Activated T-helper 1 cell treated with anti-CD3 and anti-CD28 coated beads, Interleukin-2, amount 50 U/mL, for 16 hours (primary cell): ENCODE results near the gene SLC28A1.

Experiments
- DNase-seq, 2 donors: peaks; one replicate each; pipeline ENCODE4 v3.0.0-alpha.2; 2020; ENCODE audit warnings: low read depth in 1 of 2, low spot score in 1 of 2

SLC28A1 gene

DNA sequence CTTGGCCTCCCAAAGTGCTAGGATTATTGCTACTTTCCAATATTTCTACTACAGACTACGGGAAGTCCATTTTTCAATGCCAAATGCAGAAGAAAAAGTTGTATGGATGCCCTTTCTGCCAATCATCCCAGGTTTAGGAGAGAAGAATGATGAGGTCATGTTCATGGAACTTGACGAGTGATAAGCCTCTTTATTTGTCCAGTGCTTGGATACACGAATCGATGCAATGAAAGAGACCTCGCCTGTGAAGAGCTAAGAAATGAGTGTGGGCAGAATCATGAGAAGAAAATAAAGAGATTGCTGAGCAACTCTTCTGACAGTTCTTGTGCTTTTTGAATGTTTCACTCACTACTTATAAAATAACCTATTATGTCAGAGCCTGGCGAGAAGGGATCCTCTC, 996 bp upstream of the SLC28A1 start:
- no peak for DNase-seq

DNA sequence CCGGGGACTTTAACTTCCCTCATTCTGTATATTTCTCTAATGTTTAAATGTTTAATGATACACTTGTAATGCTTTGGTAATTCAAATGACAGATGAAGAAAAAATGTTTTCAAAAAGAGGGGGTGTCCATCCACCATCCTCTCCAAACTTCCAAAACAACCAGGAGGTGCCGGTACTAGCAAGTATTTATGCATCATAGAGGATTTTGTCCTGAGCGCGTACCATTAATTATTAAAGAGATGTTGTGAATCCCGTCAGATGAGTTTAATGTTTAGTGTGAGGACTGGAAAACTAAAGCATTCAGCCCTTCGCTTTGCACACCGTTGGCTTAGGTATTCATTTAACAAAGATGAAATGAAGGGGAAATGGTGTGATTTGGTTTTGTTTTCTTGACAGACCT, 1.3 kb downstream of the SLC28A1 start:
- no peak for DNase-seq

DNA sequence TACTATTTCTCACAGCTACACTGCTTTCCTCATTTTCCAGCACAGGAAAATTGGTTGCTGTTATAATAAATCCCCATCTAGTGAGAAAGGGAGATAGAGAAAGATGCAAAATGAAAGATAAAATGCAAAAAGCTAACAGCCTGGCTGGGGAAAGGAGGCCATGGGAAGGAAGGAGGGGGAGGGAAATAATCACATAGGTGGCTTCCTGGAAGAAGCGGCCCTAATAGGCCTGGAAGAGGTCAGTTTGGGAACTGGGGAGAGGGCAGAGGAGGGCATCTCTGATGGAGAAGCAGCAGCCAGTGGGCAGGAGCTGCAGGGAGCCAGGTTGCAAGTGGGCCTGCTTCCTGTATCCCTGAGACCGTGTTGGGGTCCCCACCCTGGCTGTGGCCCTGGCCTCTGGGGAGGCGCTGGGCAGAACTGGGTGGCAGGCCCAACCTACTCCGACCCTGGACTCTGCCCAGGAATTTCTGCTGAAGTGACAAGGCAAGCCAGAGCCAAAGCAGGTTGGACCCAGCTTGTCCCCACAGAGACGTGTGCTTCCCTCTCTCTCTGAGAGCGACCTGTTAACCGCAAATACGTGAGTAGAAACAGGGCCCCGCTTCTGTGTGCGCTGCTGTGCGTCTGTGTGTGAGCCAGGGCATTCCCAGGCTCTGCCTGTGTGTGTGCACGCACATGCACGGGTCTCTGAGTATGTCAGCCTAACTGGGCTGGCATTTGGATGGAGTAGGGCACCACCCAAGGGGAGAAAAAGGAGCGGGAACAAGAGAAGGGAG, 1.9 kb downstream of the SLC28A1 start:
- DNase-seq, result no peak

DNA sequence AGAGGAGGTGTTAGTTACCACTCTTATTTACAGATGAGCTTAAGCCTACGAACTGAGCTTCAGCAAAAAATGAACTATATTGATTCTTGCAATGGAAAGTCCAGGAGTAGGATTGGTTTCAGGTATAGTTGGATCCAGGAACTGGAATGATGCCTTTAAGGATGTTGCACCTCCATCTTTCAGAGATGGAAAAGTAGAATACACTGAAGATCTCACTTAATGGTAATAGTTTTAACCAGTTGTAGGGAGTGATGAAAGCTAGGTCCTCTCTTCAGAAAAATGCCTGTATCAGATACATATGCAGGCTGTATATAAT, 2.5 kb downstream of the SLC28A1 start:
- DNase-seq, result no peak

DNA sequence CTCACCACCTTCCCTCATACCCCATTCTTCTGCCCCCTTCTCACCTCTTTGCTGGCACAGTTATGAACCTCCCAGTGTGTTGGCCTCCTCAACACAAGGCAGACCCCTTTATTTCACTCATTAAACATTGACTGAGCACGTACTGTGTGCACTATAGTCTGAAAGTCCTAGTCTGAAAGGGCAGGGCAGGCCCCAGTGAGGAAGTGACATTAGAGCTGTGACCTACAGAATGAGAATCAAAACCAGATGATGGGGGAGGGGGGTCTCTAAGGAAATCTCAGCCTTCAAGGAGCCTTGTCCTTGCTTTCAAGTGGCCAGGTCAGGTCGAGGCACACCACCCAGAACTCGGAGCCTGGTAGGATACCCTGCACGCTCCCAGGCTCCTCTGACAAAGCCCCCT, 3.5 kb downstream of the SLC28A1 start:
- no peak for DNase-seq

DNA sequence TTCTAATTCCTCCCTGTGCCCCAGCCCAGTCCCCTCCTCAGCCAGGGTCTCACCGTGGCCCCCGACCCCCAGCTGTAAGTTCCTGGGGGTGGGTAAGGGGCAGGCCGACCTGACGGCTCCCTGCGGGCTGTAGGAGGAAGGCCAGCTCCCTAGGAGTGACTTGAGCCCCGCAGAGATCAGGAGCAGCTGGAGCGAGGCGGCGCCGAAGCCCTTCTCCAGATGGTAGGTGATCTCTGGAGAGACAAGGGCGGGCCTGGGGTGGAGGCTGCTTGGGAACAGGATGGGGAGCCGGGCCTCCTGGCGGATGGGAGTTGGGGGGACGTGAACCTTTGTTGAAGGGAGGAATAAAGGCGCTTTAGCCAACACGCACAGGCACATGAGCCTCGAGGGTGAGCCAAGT, 4.2 kb downstream of the SLC28A1 start:
- DNase-seq, result no peak

DNA sequence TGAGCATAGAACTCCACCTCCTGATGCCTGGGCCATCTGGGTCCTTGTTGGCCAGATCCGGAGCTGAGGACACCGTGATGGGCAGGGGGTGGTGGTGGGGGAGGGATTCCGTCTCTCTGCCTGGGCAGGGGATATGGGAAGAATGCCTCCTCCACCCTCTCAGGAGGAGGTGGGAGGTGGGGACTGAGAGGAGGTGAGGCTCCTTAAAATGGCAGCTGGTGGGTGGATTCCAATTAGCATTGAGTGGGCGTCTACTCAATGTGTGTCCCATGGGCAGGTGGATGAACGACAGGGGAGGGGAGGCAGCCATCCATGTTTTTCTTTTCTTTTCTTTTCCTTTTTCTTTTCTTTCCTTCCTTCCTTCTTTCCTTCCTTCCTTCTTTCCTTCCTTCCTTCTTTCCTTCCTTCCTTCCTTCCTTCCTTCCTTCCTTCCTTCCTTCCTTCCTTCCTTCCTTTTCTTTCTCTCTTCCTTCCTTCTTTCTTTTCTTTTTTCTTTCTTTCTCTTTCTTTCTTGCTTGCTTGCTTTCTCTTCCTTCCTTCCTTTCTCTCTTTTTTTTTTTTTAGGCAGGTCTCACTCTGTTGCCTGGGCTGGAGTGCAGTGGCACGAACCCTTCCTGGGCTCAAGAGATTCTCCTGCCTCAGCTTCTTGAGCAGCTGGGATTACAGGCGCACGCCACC, 5.0 kb downstream of the SLC28A1 start:
- no peak for DNase-seq

DNA sequence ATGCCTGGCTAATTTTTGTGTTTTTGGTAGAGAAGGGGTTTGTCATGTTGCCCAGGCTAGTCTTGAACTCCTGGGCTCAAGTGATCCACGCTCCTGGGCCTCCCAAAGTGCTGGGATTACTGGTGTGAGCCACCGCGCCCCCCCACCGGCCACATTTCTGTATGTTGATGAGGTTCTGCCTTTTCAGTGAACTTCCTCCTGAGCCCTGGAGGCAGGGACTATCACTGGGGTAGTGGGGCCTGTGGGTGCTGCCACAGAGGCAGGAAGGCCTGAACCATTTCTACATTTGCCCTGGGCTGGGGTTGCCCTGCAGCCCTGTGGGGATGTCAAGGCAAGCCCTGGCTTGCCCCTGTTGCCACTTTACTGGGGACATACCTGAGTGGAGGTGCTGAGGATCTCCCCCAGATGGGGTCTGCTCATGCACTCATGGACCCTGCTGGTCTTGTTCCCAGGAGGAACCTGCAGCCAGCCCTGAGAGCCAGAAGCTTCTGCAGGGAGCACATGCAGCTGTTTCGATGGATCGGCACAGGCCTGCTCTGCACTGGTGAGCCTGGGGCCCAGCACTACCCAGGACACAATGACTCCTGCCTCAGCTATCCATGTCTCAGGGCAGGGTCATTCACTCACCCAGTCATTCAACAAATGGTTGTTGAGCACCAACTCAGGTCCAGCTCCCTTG, 5.7 kb downstream of the SLC28A1 start:
- no peak for DNase-seq

DNA sequence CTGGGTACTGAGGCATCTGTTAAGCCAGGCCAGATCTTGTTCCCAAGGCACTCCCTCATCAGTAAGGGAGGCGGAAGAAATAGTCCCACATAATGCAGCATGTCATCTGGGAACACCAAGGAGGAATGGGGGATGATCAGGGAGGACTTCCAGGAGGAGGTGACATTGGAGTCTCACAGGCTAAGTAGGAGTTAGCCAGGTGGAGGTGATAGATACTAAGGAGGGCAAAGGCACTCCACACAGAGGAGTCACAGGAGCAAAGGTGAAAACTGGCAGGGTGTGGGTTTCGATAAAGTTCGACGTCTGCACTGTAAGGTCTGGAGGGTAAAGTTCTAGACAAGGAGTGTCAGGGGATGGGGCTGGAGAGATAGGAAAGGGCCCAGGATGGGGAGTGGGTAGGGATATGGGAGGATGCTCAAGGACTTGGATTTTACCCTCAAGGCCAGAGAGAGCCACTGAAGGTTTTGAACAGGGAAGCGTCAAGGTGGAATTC, 6.3 kb downstream of the SLC28A1 start:
- DNase-seq, result no peak

DNA sequence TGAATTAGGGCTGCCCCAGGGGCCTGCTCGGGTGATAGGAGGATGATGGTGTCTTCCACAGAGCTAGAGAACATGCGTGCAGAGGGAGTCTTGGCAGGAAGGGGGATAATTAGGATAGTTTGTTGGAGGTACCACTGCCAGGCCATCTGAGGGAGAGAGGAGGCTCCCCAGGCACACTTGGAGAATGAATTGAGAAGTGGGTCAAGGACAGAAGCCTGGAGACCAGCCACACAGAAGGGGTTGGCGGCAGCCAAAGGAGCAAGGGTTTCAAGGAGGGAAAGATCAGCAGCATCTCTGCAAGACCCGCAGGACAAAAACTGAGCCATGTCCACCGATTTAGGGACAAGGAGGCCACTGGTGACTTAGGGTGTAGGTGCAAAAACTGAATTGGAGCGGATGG, 6.9 kb downstream of the SLC28A1 start:
- no peak for DNase-seq

DNA sequence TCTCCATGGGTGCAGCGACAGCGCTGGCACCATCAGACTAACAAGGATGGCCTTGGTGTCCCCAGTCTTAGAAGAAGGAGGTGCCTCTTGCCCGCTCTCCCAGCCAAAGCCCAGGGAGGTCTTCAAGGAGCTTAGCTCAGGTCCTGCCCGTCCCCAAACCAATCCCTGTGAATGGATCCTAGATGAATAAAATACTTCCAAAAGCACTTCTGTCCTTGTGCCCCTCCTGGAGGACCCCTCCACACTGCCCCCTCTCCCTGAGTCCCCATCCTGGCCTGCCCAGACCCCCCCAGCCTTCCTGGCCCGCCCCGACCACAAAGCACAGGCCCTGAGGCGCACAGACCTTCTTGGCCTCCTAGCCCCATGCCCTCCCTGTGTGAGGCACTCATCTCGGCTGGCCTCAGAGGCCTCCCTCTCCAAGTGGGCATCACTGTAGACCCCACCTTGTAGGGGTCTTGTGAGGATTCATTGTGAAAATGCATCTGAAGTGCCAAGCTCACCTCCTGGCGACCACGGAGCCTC, 8.4 kb downstream of the SLC28A1 start:
- DNase-seq, result no peak

DNA sequence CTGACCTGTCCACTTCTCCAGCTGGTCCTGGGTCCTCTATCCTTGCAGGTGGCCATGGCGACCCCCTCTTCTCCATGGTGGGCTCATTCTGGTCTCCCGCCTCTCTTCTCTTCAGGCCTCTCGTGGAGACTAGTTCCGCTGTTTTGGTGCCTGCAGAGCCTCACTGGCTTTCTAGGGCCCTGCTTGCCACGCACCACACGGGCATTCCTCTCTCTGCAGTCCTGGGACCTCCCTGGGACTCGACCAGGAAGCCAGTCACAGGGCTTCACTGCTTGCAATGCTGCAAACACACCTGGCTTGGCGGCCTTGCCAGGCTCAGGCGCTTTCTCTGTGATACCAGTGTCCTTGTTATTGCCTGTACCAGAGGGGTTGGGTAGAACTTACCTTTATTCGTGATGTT, 9.1 kb downstream of the SLC28A1 start:
- no peak for DNase-seq

DNA sequence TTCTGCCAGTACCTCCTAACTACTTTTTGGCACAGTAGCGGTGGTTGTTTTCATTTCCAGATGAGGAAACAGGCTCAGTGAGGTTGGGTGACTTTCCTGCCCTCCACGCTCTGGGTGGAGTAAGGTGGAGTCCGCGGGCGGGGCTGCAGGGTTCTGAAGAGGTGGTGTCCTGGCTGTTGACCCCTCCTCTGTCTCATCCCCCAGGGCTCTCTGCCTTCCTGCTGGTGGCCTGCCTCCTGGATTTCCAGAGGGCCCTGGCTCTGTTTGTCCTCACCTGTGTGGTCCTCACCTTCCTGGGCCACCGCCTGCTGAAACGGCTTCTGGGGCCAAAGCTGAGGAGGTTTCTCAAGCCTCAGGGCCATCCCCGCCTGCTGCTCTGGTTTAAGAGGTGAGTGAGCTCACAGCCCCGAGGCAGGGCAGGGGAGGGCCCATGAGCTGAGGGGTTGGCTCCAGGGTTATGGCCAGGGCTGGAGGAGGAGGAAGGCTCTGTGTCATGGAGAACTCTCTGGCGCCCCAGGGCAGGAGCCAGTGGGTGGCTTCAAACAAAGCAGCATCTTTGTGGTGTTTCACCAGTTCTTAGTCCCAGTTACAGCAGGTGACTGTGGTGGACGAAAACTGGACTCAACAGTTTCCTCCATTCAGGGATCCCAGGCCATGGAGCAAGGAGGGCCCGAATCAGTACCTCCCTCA, 10.4 kb downstream of the SLC28A1 start:
- DNase-seq, result no peak

DNA sequence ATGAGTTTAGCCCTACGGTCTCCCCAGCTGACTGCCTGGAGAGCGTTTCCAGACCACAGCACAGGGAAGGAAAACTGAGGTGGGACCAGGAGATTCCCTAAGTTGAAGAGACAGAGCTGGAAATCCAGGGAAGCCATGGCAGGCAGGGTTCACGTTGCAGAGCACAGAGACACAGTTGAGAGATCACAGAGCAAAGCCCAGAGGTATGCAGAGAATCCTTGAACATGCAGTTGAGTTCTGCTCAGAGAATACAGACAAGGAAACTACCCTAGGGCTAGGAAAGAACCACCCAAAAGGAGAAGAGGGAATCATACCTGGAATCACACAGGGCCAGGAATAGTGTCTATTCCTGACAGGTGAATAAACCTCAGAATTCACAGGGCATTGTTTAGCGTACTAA, 14.3 kb downstream of the SLC28A1 start:
- DNase-seq, result no peak

DNA sequence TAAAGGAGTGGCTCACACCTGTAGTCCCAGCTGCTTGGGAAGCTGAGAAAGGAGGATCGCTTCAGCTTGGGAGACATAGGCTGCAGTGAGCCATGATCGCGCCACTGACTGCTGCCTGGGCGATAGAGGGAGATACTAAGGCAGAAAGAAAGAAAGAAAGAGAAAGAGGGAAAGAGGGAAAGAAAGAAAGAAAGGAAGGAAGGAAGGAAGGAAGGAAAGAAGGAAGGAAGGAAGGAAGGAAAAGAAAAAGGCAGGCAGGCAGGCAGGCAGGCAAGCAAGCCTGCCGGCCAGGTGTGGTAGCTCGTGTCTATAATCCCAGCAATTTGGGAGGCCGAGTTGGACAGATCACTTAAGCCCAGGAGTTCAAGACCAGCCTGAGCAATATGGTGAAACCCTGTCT, 15.3 kb downstream of the SLC28A1 start:
- no peak for DNase-seq

DNA sequence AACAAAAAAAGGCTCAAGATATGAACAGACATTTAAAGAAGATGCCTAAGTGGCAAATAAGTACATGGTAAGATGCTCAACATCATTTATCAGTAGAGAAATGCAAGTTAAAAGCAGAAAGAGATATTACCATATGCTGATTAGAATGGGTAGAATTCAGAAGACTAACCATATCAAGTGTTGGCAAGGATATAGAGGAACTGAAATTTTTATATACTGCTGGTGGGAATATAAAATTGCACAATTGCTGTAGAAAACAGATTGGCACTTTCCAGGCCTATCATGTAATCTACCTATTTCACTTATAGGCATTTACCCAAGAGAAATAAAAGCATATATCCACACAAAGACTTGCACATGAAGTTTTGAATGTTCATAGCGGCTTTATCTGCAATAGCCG, 17.1 kb downstream of the SLC28A1 start:
- no peak for DNase-seq

DNA sequence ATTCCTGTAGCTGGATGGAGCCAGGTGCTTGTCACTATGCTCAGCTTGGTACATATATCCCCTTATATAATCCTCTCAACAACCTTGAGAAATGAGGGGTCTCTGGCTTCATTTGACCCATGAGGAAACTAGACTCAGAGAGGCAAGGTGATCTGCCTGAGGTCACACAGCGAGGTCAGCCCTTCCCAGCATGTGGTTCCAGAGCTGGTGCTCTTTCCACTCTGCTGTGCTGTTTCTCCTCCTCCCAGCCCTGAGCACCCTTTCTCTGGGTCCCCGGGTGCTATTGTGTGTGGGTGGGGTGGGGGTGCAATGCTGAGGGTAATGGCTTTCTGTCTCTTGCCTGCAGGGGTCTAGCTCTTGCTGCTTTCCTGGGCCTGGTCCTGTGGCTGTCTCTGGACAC, 19.3 kb downstream of the SLC28A1 start:
- DNase-seq, result no peak

DNA sequence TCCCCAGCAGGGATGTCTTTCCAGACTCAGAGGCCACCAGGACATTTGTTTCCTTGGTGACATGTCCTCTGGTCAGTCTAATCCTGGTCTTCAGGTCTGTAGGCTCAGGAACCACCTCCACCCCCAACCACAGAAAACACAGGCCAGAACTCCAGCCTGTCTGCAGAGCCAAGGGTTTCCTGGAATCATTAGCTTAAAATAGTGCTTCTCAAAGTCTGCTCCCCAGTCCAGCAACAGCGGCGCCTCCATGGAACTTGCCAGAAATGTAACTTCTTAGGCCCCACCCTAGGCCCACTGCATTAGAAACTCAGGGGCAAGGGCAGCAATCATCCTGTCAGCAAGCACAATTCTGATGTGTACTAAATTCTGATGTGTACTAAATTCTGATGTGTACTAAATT, 20.0 kb downstream of the SLC28A1 start:
- no peak for DNase-seq

DNA sequence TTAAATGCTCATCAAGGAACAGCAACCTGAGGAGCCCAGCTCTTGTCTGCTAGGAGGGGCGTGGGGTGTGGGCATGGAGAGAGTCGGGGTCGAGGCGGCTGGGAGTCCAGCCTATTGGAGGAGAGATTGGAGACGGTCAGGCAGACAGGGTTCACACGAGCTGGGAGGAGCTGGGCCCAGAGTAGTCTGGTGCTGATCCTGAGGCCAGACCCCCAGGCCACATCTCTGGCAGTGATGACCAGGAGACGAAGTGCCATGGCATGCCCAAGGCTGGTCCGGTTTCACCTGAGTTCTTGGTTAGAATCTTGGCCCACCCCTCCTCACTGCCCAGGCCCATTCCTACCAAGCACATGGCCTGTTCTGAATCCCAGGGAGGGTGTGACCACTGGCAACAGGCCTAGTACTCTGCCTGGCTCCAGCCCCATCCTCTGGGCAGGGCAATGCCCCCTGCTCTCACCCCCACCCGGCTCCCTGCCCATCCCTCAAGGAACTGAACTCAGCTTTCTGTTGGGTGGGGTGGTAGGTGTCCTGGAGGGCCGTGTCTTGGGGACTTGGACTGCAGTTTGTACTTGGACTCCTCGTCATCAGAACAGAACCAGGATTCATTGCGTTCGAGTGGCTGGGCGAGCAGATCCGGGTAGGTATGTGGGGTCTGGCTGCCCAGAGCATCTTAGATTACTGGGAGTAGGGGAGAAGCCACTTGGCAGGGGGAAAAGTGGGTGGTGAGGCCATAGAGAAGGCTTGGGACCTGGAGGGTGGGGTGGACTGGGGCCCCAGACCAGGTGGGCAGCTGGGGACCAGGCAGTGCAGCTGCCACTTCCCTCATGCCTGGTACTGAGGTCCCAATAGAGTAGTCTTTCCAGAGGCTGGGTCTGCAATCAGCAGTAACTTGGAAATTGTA, 20.8 kb downstream of the SLC28A1 start:
- no peak for DNase-seq

DNA sequence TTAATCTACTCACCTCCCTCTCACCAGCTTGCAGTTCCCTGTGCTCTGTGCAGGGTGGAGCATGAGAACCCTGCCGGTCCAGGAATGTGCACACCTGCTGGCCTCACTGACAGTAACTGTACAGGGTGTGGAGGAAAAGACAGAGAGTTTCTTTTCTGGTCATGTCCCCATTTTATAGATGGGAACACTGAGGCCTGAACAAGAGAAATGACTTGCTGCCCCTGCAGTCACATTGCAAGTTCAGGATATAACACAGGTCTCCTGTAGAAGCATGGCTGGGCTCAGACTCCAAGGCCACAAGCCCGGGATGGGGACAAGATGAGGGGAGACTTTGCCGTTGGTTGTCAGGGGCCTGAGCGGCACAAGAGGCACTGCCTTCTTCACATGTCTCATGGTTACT, 23.3 kb downstream of the SLC28A1 start:
- no peak for DNase-seq

DNA sequence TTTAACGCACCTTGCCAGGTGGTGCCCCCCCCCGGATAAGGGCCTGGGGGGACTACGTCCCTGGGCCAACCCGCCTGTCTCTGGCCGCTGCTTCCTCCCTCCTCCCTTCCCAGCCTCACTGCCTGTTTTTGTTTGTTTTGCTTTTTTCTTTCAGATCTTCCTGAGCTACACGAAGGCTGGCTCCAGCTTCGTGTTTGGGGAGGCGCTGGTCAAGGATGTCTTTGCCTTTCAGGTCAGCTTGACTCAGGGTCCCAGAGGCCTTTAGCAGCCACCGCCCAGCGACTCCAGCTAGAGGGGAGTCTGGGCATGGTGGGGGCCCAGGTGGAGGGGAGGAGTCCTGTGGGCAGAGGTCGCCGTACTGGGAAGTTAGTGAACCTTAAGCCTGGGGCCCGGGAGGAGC, 24.1 kb downstream of the SLC28A1 start:
- no peak for DNase-seq
